ENCODE data around the gene BICDL1.

Gene BICDL1

DNA sequence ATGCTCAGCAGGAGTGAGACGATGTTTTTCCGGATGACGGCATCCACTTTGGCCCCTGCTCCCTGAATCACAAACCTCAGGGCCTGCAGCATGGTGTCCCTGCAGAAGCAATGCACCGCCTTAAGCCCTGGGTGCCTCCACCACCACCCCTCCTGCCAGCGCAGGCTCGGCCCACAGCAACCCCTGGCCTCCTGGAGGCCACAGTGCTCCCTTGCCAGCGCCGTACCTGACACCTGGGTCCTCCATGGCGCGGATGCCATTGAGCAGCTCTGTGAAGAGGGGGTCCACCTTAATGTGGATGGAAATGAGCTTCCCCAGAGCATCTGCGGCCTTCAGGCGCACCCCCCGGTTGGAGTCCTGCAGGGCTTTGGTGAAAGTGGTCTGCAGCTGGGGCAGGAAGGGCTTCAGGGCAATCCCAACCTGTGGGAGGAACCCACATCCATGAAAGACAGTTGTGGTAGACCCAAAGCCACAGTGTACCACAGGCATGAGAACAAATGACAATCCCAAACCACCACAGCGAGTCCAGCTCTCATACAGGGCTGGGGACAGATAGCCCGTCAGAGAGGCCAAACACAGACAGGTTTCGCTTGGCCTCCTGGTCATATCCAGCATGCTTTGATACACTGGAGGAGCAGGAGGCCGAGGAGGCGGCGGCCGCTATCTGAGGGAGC lies 145.4 kb downstream of the BICDL1 start:
- no peak for DNase-seq

DNA sequence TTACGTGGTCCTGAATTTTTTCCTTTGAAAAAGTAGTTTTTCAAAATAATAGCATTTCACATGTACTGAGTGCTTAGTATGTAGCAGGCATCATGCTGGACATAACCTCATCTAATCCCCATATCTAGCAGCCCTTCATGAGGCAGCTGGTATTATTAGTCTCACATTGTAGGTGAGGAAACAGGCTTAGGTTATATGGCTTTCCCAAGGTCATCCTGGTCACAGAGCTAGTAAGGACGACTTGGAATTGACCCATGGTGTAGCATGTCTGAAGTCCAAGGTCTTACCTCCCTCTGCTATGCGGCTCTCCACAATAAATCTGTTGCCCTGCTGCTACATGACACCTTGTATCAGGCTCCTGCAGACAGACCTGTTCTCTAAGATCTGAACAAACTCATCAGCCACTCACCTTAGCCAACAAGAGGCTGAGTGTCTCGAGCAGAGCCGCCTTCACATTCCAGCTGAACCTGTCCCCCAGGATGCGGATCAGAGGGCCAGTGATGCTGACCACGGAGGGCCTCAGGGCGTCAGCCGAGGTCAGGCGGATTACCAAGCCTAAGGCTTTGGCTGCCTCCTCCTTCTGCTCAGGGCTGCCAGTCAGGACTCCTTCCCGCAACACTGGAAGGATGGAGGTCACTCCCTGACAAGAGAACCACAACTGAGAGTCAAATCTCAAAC lies 147.2 kb downstream of the BICDL1 start:
- no peak for DNase-seq

DNA sequence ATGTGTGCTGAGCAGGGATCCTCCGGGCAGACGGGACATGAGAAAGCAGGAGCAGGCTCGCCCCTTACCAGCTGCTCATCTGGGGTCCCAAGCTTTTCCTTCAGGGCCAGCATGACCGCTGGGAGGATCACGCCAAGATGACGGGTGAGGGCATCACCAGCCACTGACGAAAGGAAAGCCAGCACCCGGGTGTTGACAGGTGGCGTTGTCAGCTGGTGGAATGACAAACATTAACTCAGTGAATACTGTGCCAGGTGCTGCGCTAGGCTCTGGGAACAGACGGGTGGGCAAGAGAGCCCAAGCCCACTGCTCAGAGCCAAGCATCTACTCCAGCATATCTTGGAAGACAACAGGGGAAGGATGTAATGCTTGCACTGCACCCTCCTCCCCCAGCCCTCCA lies 148.8 kb downstream of the BICDL1 start:
- no peak for DNase-seq

DNA sequence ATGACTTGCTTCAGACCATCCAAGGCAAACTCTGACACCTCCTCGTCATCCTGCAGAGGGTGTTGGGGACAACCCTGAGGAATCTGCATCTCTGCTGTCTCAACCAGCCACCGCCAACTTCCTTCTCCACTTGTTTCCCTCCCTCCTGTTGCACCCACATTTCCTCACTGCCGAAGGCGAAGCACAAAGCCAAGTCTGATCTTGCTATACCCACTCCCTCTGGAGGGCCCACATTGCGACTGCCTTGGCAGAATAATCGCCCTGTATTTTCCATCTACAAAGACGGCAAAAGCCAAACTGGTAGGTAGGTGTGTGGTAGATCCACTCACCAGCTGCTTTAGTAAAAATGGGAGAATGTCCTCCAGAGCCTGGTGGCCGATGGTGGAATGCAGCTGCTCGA lies 149.3 kb downstream of the BICDL1 start:
- no peak for DNase-seq

DNA sequence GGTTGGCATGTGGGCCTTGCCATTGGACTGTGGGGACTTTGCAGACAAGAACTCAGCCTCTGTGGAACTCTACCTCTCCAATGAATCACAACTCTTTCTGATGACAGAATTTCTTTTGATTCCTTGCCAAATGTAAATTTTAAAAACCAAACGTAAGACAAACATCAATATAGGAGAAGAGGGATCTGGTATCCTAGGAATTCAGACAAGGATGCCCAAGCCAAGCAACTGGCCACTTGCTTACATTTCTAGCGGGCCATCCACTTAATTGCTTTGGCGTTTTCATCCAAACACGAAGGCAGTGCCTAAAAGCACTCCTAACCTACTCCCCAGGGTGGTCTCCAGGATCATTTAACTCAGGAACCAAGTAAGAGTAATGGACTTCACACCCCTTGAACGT lies 150.9 kb downstream of the BICDL1 start:
- DNase-seq: no peak

DNA sequence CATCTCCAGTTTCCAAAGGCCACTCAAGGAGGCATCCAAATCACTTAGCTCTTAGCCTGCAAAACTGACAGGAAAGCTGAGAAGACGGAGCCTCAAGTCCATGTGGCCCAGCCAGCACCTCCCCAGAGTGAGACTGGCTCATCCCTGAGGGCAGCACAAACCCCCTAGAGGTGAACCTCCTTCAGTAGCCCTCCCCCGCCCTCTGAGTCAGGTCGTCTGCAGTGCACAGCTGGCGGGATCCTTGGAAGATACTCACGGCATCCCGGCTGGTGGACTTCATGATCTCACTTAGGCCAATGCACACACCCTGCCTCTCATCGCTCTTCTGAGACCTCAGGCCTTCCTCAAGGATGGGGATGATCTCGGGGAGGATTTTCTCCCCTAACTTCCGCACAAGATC lies 151.6 kb downstream of the BICDL1 start:
- no peak for DNase-seq

DNA sequence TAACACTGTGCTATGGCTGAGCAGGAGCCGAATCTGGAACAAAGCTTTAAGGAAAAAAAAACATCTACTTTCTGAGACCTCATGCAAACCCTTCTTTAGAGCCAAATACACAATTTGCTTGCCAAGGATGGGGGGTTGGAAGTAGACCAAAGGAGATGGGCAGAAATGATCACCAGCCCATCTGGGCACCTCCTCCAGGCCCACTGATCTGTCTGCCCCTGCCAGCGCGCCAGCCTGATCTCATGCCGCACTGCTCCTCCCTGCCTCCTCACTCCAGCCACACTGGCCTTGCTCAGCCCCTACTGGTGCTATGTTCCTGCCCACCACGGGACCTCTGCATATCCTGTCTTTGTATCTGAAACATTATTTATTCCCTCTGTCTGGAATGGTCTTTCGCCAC lies 152.3 kb downstream of the BICDL1 start:
- DNase-seq: no peak

DNA sequence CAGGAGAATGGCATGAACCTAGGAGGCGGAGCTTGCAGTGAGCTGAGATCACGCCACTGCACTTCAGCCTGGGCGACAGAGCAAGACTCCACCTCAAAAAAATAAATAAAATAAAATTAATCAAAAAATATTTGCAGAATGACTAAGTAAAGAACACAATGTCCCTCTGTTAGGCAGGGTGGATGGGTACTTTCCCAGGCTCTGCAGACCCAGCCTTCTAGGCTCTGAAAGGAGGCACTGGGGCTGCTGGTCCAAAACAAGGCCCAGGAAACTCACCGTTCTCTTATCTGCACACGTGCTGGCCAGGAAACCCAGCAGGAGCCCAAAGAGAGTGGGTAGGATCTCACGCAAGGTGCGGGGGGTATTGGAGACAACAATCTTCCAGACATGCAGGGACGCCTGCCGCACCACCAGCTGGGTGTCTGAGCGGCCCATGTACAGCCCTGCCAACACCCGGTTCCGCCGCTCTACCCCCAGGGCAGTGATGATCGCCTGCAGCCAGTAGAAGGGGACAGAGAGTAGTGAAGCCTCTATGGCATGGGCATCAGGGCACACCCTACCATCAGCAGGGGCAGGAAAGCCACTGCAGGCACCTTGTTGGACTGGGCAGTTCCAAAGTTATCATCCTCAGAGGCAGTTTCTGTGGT lies 153.3 kb downstream of the BICDL1 start:
- no peak for DNase-seq

Data from activated CD4-positive, alpha-beta T cell treated with anti-CD3 and anti-CD28 coated beads, Interleukin-2, Interleukin-6, amounts not matched to agents 100 ng/mL and 50 ng/mL, durations not matched to agents 16 hours and 8 hours (primary cell).